ENCODE measurements around the gene TRAPPC10. TPM values are rescaled to one million over a fixed set of nuclear protein-coding genes. Genes with fewer than 3 reads are reported as not detected.

The TRAPPC10 gene
- total and polyA plus RNA-seq, 10 of the 15 experiments (the other 5 are each of a cell fraction or from before 2014, with no cell fraction given) = 1.1 to 39.6 (median 28.2) TPM

DNA sequence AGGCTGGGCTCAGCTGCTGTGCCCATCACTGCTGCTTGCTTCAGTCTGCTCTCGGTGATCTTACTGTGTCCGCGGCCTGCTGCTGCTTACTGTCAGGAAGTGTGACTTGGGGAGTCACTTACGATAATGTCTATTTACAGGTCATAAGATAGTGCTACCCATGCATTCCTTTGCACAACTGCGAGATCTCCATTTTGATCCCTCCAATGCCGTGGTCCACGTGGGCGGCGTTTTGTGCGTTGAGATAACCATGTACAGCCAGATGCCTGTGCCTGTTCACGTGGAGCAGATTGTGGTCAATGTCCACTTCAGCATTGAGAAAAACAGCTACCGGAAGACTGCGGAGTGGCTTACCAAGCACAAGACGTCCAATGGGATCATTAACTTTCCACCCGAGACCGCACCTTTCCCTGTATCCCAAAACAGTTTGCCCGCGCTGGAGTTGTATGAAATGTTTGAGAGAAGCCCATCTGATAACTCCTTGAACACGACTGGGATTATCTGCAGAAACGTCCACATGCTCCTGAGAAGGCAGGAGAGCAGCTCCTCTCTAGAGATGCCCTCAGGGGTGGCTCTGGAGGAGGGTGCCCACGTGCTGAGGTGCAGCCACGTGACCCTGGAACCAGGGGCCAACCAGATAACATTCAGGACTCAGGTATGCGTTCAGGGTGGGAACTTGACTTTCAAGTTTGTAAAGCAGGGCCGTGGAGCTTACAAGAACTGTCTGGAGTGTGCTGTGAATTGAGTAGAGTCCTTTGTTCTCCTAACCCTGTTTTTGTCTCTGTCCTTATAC is 70.7 kb downstream of the TRAPPC10 start:
- Histone ChIP-seq H3K4me3 (no peak overlapping the region), H3K4me2 (ENCODE audit: control insufficient read depth, insufficient read depth) (no peak overlapping the region)

More for the DNA sequence above, 70.7 kb downstream of the TRAPPC10 start:
- H3K9me3 ChIP-seq (replicated peaks; ENCODE audit: control insufficient read depth, insufficient read depth, low read length) = no peaks in the 10 kb centered on the region
- in situ Hi-C loops (cut with MboI) = no loop called here
- CTCF ChIA-PET = interaction anchor here (1.7 kb wide), 1 partner anchor 69 kb away, joined by 5 read pairs; no protein-coding TSS in a partner anchor
- no peak overlapping the region for H3K27ac ChIP-seq (ENCODE audit: control insufficient read depth, insufficient read depth)
- no peaks in the 10 kb centered on the region for H3K4me1 ChIP-seq (ENCODE audit: control insufficient read depth, insufficient read depth, low read length)
- no peak for FAIRE-seq
- intact Hi-C loops (cut with micrococcal nuclease; ENCODE audit: unreplicated experiment) = no loop called here
- H3K27me3 ChIP-seq (replicated peaks in 1 of 2; ENCODE audit: control insufficient read depth in 2 of 2, insufficient read depth in 2 of 2, low read length in 1 of 2) = no peaks in the 10 kb centered on the region
- BruUV-seq (replicated peaks) = no TSS peak
- TF ChIP-seq IKZF1 (conservative IDR thresholded peaks at IDR 0.05) (no peak), WRNIP1 (IDR thresholded peaks at IDR 0.05; ENCODE audit: borderline replicate concordance, low read depth, low read length) (no peak), MEF2A (IDR thresholded peaks at IDR 0.05; ENCODE audit: insufficient read depth, low read depth, low read length) (no peak), CHD2 (IDR thresholded peaks at IDR 0.05; ENCODE audit: borderline replicate concordance, low read depth, low read length) (no peak), CBX5 (IDR thresholded peaks at IDR 0.05; ENCODE audit: low read depth) (no peak), ZSCAN29 (IDR thresholded peaks at IDR 0.05) (no peak), NR2F1 (conservative IDR thresholded peaks at IDR 0.05) (no peak), CBX3 (IDR thresholded peaks at IDR 0.05; ENCODE audit: borderline replicate concordance, low read depth) (no peak), SIX5 (IDR thresholded peaks at IDR 0.05; ENCODE audit: low read depth, low read length, severe bottlenecking) (no peak), RBBP5 (conservative IDR thresholded peaks at IDR 0.05) (no peak), LARP7 (IDR thresholded peaks at IDR 0.05) (no peak), MTA3 (IDR thresholded peaks at IDR 0.05; ENCODE audit: borderline replicate concordance, low read length) (no peak), NRF1 (conservative IDR thresholded peaks at IDR 0.05; ENCODE audit: low read depth, low read length) (no peak), MTA2 (IDR thresholded peaks at IDR 0.05; ENCODE audit: low read depth) (no peak), MEF2B (IDR thresholded peaks at IDR 0.05; ENCODE audit: partially characterized antibody, poor library complexity, severe bottlenecking) (no peak), GABPA (IDR thresholded peaks at IDR 0.05; ENCODE audit: low read depth) (no peak), STAT1 (conservative IDR thresholded peaks at IDR 0.05) (no peak)
- TF ChIP-seq, protein P1, sequence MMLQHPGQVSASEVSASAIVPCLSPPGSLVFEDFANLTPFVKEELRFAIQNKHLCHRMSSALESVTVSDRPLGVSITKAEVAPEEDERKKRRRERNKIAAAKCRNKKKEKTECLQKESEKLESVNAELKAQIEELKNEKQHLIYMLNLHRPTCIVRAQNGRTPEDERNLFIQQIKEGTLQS (IDR thresholded peaks at IDR 0.05; ENCODE audit: borderline replicate concordance, extremely low read depth, low read depth, low read length) = no peak
- TF ChIP-seq, protein P2, sequence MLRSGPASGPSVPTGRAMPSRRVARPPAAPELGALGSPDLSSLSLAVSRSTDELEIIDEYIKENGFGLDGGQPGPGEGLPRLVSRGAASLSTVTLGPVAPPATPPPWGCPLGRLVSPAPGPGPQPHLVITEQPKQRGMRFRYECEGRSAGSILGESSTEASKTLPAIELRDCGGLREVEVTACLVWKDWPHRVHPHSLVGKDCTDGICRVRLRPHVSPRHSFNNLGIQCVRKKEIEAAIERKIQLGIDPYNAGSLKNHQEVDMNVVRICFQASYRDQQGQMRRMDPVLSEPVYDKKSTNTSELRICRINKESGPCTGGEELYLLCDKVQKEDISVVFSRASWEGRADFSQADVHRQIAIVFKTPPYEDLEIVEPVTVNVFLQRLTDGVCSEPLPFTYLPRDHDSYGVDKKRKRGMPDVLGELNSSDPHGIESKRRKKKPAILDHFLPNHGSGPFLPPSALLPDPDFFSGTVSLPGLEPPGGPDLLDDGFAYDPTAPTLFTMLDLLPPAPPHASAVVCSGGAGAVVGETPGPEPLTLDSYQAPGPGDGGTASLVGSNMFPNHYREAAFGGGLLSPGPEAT (IDR thresholded peaks at IDR 0.05; ENCODE audit: low read depth) = no peak
- TF ChIP-seq, protein P3, sequence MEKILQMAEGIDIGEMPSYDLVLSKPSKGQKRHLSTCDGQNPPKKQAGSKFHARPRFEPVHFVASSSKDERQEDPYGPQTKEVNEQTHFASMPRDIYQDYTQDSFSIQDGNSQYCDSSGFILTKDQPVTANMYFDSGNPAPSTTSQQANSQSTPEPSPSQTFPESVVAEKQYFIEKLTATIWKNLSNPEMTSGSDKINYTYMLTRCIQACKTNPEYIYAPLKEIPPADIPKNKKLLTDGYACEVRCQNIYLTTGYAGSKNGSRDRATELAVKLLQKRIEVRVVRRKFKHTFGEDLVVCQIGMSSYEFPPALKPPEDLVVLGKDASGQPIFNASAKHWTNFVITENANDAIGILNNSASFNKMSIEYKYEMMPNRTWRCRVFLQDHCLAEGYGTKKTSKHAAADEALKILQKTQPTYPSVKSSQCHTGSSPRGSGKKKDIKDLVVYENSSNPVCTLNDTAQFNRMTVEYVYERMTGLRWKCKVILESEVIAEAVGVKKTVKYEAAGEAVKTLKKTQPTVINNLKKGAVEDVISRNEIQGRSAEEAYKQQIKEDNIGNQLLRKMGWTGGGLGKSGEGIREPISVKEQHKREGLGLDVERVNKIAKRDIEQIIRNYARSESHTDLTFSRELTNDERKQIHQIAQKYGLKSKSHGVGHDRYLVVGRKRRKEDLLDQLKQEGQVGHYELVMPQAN (conservative IDR thresholded peaks at IDR 0.05) = no peak
- H2AFZ ChIP-seq (ENCODE audit: control insufficient read depth, low read depth, low read length) = no peak overlapping the region
- POLR2A ChIA-PET = no interaction called here
- RAD21 ChIA-PET (ENCODE audit: unreplicated experiment) = no interaction called here
- peaks cover 42 to 52% of the 10 kb centered on the region in 2 experiments for H3K36me3 ChIP-seq (ENCODE audit: control insufficient read depth in 2 of 2, insufficient read depth in 2 of 2, low read length in 1 of 2)
- no peaks in the 10 kb centered on the region for H3K79me2 ChIP-seq (ENCODE audit: control insufficient read depth, insufficient read depth, low read length)
- H3K9ac ChIP-seq (ENCODE audit: control insufficient read depth, insufficient read depth, low read length) = no peak overlapping the region
- H4K20me1 ChIP-seq (ENCODE audit: control insufficient read depth, insufficient read depth) = peaks cover 5% of the 10 kb centered on the region; the same call in 1 of the 2 replicates
- ATAC-seq = no peak
- 97% methylated on average over 24 of the region's 24 CpGs for WGBS (ENCODE audit: insufficient coverage, insufficient replicate concordance, low lambda C conversion rate, missing lambda C conversion rate)
- no peak for DNase-seq (ENCODE audit: low read depth, low spot score)
- SMC1A ChIA-PET (ENCODE audit: uncharacterized antibody, unreplicated experiment) = interaction anchor here (0.9 to 2.4 kb wide), 2 partner anchors 8 to 69 kb away, joined by 3 to 6 read pairs; no protein-coding TSS in a partner anchor

All from GM12878 (cell line).